ENCODE data around the gene RPL36.

Gene RPL36

DNA sequence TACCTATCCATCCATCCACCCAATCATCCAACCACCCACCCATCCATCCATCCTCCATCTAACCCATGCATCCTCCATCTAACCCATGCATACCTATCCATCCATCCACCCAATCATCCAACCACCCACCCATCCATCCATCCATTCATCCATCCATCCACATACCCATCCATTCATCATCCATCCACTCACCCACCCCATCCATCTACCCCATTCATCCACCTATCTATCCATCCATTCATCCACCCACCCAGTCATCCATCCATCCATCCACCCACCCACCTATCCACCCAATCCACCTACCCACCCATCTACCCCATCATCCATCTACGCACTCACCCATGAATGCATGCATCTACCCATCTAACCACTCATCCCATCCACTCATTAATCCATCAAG, 16.3 kb upstream of the RPL36 start:
- H3K9ac ChIP-seq (ENCODE audit: low read length): no peak overlapping the region
- H2AFZ ChIP-seq (ENCODE audit: low read depth, low read length, severe bottlenecking): no peak overlapping the region
- H3K27me3 ChIP-seq (ENCODE audit: low read length): no peaks in the 10 kb centered on the region
- H3K36me3 ChIP-seq (ENCODE audit: low read length): no peaks in the 10 kb centered on the region
- H4K20me1 ChIP-seq (ENCODE audit: low read depth, low read length): no peaks in the 10 kb centered on the region
- no peaks in the 10 kb centered on the region for H3K9me3 ChIP-seq (ENCODE audit: insufficient read depth, low read length)
- H3K27ac ChIP-seq (ENCODE audit: low read depth, low read length): no peak overlapping the region
- no peak overlapping the region for H3K4me2 ChIP-seq (ENCODE audit: low read depth, low read length, poor library complexity, severe bottlenecking)
- H3F3A ChIP-seq (ENCODE audit: insufficient read depth): peaks cover 3% of the 10 kb centered on the region; the same call in 1 of the 2 replicates
- no peak overlapping the region for H3K4me3 ChIP-seq (ENCODE audit: insufficient read depth, low read length, poor library complexity, severe bottlenecking)
- no peaks in the 10 kb centered on the region for H3K79me2 ChIP-seq (ENCODE audit: insufficient read depth, low read length)
- H3K9me2 ChIP-seq (replicated peaks; ENCODE audit: insufficient read depth, low read length): no peaks in the 10 kb centered on the region
- no peak for TF ChIP-seq EZH2phosphoT487 (conservative IDR thresholded peaks at IDR 0.05; ENCODE audit: low read length)
- TF ChIP-seq, protein P1, sequence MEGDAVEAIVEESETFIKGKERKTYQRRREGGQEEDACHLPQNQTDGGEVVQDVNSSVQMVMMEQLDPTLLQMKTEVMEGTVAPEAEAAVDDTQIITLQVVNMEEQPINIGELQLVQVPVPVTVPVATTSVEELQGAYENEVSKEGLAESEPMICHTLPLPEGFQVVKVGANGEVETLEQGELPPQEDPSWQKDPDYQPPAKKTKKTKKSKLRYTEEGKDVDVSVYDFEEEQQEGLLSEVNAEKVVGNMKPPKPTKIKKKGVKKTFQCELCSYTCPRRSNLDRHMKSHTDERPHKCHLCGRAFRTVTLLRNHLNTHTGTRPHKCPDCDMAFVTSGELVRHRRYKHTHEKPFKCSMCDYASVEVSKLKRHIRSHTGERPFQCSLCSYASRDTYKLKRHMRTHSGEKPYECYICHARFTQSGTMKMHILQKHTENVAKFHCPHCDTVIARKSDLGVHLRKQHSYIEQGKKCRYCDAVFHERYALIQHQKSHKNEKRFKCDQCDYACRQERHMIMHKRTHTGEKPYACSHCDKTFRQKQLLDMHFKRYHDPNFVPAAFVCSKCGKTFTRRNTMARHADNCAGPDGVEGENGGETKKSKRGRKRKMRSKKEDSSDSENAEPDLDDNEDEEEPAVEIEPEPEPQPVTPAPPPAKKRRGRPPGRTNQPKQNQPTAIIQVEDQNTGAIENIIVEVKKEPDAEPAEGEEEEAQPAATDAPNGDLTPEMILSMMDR (IDR thresholded peaks at IDR 0.05; ENCODE audit: insufficient read depth, low read length, poor library complexity, severe bottlenecking): no peak

DNA sequence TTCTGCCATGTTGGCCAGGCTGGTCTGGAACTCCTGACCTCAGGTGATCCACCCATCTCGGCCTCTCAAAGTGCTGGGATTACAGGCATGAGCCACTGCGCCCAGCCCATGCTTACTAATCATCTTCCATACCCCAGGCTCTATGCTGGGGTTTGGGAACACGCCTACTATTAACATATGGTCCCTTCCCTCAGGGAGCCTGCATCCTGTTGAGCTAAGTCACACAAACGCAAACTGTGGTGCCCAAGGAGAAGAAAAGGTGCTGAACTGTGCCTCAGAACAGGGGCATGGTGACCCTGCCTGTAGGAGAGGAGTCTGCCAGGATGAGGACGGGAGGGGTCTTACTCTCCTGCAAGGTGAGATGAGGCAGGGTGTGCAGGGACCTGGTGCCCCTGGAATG, 15.4 kb upstream of the RPL36 start:
- no peak overlapping the region for H3K27ac ChIP-seq (ENCODE audit: low read depth, low read length)

DNA sequence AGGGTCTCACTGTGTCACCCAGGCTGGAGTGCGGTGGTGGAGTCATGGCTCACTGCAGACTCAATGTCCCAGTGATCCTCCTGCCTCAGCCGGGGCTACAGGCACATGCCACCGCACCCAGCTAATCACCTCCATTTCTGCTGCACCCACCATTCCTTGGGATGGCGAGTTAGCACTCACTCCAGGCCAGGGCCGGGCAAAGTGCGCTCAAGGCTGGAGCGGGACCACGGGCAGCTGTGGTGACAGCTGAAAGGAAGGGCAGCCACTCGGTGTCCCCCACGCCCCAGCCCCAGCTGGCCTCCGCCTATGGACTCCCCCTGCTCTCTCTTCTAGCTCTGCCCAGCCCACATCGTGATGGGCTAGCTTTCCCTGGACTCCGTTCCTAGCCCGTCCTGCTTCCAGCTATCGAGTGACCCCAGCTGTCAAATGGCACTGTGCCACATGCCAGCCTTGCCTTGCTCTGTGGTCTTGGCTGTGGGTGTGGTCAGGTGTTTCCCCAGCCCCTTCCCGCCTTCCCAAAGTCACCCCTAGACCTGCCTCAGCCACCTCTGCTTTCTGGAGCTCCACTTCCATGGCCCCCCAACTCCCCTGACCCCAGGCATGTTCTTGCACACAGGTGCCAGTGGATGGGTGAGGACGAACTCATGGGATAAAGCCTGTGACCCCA, 13.9 kb upstream of the RPL36 start:
- no peak overlapping the region for H3K4me3 ChIP-seq (ENCODE audit: insufficient read depth, low read length, poor library complexity, severe bottlenecking)
- H3K79me2 ChIP-seq (ENCODE audit: insufficient read depth, low read length): peaks cover 7% of the 10 kb centered on the region
- no peaks in the 10 kb centered on the region for H3K36me3 ChIP-seq (ENCODE audit: low read length)
- no peak overlapping the region for H2AFZ ChIP-seq (ENCODE audit: low read depth, low read length, severe bottlenecking)
- H3K27ac ChIP-seq (ENCODE audit: low read depth, low read length): no peak overlapping the region
- H3K9ac ChIP-seq (ENCODE audit: low read length): no peak overlapping the region
- H3K9me3 ChIP-seq (ENCODE audit: insufficient read depth, low read length): no peaks in the 10 kb centered on the region
- TF ChIP-seq, protein P1 (IDR thresholded peaks at IDR 0.05; ENCODE audit: insufficient read depth, low read length, poor library complexity, severe bottlenecking): no peak
- no peak for TF ChIP-seq EZH2phosphoT487 (conservative IDR thresholded peaks at IDR 0.05; ENCODE audit: low read length)
- no peaks in the 10 kb centered on the region for H3K27me3 ChIP-seq (ENCODE audit: low read length)
- no peaks in the 10 kb centered on the region for H3K9me2 ChIP-seq (replicated peaks; ENCODE audit: insufficient read depth, low read length)
- H4K20me1 ChIP-seq (ENCODE audit: low read depth, low read length): no peaks in the 10 kb centered on the region
- peaks cover 3% of the 10 kb centered on the region; the same call in 1 of the 2 replicates for H3F3A ChIP-seq (ENCODE audit: insufficient read depth)
- H3K4me2 ChIP-seq (ENCODE audit: low read depth, low read length, poor library complexity, severe bottlenecking): no peak overlapping the region

More for the DNA sequence above, 15.4 kb upstream of the RPL36 start:
- no peaks in the 10 kb centered on the region for H3K36me3 ChIP-seq (ENCODE audit: low read length)
- no peaks in the 10 kb centered on the region for H4K20me1 ChIP-seq (ENCODE audit: low read depth, low read length)
- TF ChIP-seq, protein P1 (IDR thresholded peaks at IDR 0.05; ENCODE audit: insufficient read depth, low read length, poor library complexity, severe bottlenecking): no peak
- no peak for TF ChIP-seq EZH2phosphoT487 (conservative IDR thresholded peaks at IDR 0.05; ENCODE audit: low read length)
- H3K4me3 ChIP-seq (ENCODE audit: insufficient read depth, low read length, poor library complexity, severe bottlenecking): no peak overlapping the region
- no peak overlapping the region for H3K4me2 ChIP-seq (ENCODE audit: low read depth, low read length, poor library complexity, severe bottlenecking)
- no peaks in the 10 kb centered on the region for H3K9me2 ChIP-seq (replicated peaks; ENCODE audit: insufficient read depth, low read length)
- no peaks in the 10 kb centered on the region for H3K9me3 ChIP-seq (ENCODE audit: insufficient read depth, low read length)
- H3F3A ChIP-seq (ENCODE audit: insufficient read depth): peaks cover 3% of the 10 kb centered on the region; the same call in 1 of the 2 replicates
- peaks cover 2% of the 10 kb centered on the region for H3K79me2 ChIP-seq (ENCODE audit: insufficient read depth, low read length)
- H3K27me3 ChIP-seq (ENCODE audit: low read length): no peaks in the 10 kb centered on the region
- H2AFZ ChIP-seq (ENCODE audit: low read depth, low read length, severe bottlenecking): no peak overlapping the region
- H3K9ac ChIP-seq (ENCODE audit: low read length): no peak overlapping the region
